GM10248 (cell line): ENCODE measurements around the gene NACA2.
"Not testable (repeated sequence)": the region's sequence is repeated elsewhere in the genome, so short reads cannot be mapped to it uniquely, and the experiment has no call there.

Experiments
- CTCF ChIA-PET: fragments of 300-600 bp; sonication (Branson Sonifier 250); formaldehyde crosslinking; extraction: SDS; loops from one replicate; lab custom pipeline; 2021; ENCODE audit warnings: antibody characterized with exemption; lab: Yijun Ruan, JAX
- POLR2A ChIA-PET: fragments of 350-650 bp; sonication (Branson Sonifier 250); formaldehyde crosslinking; extraction: SDS; loops from one replicate; lab custom pipeline; 2020; ENCODE audit warnings: antibody characterized with exemption; lab: Yijun Ruan, JAX
- DNase-seq: peaks from one replicate; pipeline ENCODE4 v3.0.0; 2012; ENCODE audit errors: extremely low spot score
- TF ChIP-seq, protein P1 (sequence below): IDR thresholded peaks from 2 replicates; pipeline ENCODE4 v1.5.1; 2012; ENCODE audit warnings: mild to moderate bottlenecking, low read depth; ENCODE audit errors: extremely low read depth, missing control alignments, control extremely low read depth

Gene NACA2

GRCh38 chr17:61562287-61562686 lies 28.7 kb downstream of the NACA2 start:
- ChIA-PET POLR2A (no interaction called here), CTCF (no interaction called here)
- no peak for DNase-seq
- TF ChIP-seq, protein P1, sequence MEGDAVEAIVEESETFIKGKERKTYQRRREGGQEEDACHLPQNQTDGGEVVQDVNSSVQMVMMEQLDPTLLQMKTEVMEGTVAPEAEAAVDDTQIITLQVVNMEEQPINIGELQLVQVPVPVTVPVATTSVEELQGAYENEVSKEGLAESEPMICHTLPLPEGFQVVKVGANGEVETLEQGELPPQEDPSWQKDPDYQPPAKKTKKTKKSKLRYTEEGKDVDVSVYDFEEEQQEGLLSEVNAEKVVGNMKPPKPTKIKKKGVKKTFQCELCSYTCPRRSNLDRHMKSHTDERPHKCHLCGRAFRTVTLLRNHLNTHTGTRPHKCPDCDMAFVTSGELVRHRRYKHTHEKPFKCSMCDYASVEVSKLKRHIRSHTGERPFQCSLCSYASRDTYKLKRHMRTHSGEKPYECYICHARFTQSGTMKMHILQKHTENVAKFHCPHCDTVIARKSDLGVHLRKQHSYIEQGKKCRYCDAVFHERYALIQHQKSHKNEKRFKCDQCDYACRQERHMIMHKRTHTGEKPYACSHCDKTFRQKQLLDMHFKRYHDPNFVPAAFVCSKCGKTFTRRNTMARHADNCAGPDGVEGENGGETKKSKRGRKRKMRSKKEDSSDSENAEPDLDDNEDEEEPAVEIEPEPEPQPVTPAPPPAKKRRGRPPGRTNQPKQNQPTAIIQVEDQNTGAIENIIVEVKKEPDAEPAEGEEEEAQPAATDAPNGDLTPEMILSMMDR, result no peak

DNA sequence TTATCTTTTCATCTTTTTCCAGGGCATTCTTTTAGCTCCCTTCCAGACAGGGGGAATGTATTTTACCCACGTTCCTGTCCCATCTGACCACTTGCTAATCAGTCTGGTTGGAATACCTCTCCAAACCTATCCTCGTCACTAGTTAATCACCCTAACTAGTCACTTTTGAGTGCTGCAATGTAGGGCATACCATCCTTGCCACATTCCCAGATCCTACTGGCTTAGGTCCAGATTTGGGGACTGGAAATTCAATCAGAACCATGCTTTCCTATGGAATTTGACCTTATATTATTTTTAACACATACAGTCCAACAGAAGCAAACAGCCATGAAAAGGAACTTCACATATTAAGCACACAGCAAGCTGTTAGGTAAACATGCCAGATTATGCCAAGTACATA lies 29.7 kb downstream of the NACA2 start:
- TF ChIP-seq, protein P1, result no peak
- DNase-seq, result no peak
- CTCF ChIA-PET, result interaction anchor here (0.7 kb wide), 2 partner anchors 12 to 149 kb away, joined by 3 read pairs; no protein-coding TSS in a partner anchor
- POLR2A ChIA-PET, result no interaction called here

DNA sequence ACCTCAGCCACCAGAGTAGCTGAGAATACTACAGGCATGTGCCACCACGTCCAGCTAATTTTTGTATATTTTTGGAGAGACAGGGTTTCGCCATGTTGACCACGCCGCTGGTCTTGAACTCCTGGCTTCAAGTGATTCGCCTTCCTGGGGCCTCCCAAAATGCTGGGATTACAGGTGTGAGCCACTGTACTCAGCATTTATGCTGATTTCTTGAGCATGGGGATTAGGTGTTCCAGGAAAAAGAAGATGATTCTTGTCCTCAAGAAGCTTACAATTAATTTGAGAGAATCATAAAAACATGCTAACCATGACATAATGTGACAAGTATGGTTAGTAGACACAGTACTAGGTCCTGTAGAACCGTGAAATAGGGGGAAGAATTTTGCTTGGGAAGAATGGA lies 30.9 kb downstream of the NACA2 start:
- TF ChIP-seq, protein P1, result no peak
- DNase-seq, result no peak
- POLR2A ChIA-PET, result no interaction called here
- CTCF ChIA-PET, result interaction anchor here (1.1 to 1.6 kb wide), 2 partner anchors 9 to 148 kb away, joined by 3 to 4 read pairs; no protein-coding TSS in a partner anchor

DNA sequence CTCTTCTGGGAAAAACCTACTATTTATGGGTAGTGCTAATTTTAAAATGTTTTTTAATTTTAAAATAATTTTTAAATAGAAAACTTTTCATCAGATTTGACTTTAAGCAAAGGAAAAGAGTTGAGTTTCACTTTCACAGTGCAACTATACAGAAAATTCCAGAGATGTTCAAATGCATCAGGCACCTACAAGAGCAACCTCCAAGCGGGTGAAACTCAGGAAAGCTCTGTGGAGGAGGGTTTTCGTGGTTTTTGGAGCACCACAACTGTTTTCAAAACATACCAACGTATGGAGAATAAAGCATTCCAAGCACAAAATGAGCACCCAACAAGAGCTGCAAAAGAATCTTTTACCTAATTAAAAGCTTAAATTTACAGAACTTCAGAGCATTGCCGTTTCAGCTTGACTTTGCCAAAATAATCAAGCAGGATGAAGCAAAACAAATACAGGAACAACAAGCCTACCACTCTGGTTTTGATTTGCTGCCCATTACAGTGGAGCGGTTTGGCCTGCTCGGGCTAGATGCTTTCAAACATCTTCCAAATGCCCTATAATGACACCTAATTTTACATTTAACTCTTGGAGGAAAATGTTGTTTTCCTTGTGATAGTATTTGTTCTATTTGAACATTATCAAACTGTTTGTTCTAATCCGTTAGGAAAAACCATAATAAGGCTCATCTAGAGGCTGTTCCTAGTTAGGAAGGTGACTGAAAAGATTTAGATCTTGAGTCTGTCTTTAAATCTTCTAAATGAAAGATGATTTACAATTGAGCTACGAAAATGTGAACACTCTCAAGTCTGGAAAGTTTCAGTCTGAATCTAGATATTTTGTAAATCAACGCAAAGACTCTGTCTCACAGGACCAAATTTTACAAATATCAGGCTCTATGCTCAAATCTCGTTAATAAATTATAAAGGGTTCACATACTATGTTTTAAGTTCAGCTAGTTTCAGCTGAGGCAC lies 34.5 kb downstream of the NACA2 start:
- DNase-seq, result no peak
- CTCF ChIA-PET, result no interaction called here
- TF ChIP-seq, protein P1, result no peak
- POLR2A ChIA-PET, result no interaction called here

GRCh38 chr17:61555127-61555566 lies 35.9 kb downstream of the NACA2 start:
- DNase-seq, result no peak
- ChIA-PET POLR2A (no interaction called here), CTCF (no interaction called here)
- TF ChIP-seq, protein P1, result no peak

DNA sequence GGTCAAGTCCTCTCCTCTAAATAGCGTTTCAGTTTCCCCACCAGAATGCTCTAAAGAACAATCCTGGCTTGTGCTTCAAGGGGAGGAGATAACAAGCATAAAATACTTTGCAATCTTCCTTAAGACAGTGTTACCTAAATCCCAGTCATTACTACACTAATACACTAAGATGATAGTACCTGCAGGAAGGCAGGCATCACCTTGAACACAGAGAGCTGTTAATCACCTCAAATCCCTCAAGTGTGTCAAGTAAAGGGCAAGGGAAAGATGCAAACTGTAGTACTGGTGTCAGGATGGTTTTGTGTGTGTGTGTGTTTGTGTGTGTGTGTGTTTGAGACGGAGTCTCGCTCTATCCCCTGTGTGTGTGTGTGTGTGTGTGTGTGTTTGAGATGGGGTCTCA lies 36.8 kb downstream of the NACA2 start:
- ChIA-PET CTCF (no interaction called here), POLR2A (no interaction called here)
- TF ChIP-seq, protein P1, result no peak
- no peak for DNase-seq

- POLR2A ChIA-PET, CTCF ChIA-PET, DNase-seq: not testable (repeated sequence)
Measured at GRCh38 chr17:61552560-61552959, 38.5 kb downstream of the NACA2 start.
